Fibroblast of lung (primary cell): ENCODE results near the gene OR7D2. TPM values are rescaled to one million over a fixed set of nuclear protein-coding genes. Genes with fewer than 3 reads are reported as not detected.

ENCODE experiments used
- DNase-seq, 2 donors: peaks; one replicate each; pipeline versions ENCODE4 v3.0.0 to v3.0.0-alpha.2; 2010; ENCODE audit warnings: low read depth in 2 of 2
- H2AFZ ChIP-seq: 2 replicates; pipeline ENCODE4 v1.5.1; 2012; ENCODE audit warnings: low read length, control low read depth, inconsistent platforms
- H3K27ac ChIP-seq: 2 replicates; pipeline ENCODE4 v1.5.1; 2011; ENCODE audit warnings: low read length, control low read depth; ENCODE audit not compliant: insufficient read depth
- H3K27me3 ChIP-seq: 2 replicates; pipeline ENCODE4 v1.5.1; 2011; ENCODE audit warnings: mild to moderate bottlenecking, low read length; ENCODE audit not compliant: control insufficient read depth, insufficient read depth
- H3K36me3 ChIP-seq: 2 replicates; pipeline ENCODE4 v1.5.1; 2011; ENCODE audit warnings: low read length; ENCODE audit not compliant: control insufficient read depth, insufficient read depth
- H3K4me1 ChIP-seq: 2 replicates; pipeline ENCODE4 v1.5.1; 2011; ENCODE audit warnings: low read length; ENCODE audit not compliant: control insufficient read depth, insufficient read depth; ENCODE audit errors: extremely low read depth
- H3K4me2 ChIP-seq: 2 replicates; pipeline ENCODE4 v1.5.1; 2011; ENCODE audit warnings: low read length, control low read depth; ENCODE audit not compliant: insufficient read depth; ENCODE audit errors: extremely low read depth
- H3K4me3 ChIP-seq, 4 experiments: fragments of 200-600 bp in 1 of 4; sonication (generic) in 1 of 4; replicated peaks in 1 of 4; 2 replicates each; pipeline ENCODE4 v1.5.1; 2011 to 2016; ENCODE audit warnings: low read length in 4 of 4, low read depth in 3 of 4, mild to moderate bottlenecking in 3 of 4, control low read depth in 2 of 4, inconsistent platforms in 1 of 4, mixed read lengths in 1 of 4; ENCODE audit not compliant: insufficient read depth in 1 of 4; ENCODE audit errors: control extremely low read depth in 1 of 4
- H3K79me2 ChIP-seq: 2 replicates; pipeline ENCODE4 v1.5.1; 2012; ENCODE audit warnings: mild to moderate bottlenecking, low read length, inconsistent platforms; ENCODE audit not compliant: control insufficient read depth, insufficient read depth
- H3K9ac ChIP-seq: 2 replicates; pipeline ENCODE4 v1.5.1; 2011; ENCODE audit warnings: mild to moderate bottlenecking, low read length, control low read depth; ENCODE audit not compliant: insufficient read depth
- H3K9me3 ChIP-seq: 2 replicates; pipeline ENCODE4 v1.5.1; 2012; ENCODE audit warnings: low read depth, low read length; ENCODE audit not compliant: control insufficient read depth, insufficient read depth
- H4K20me1 ChIP-seq: 2 replicates; pipeline ENCODE4 v1.5.1; 2011; ENCODE audit warnings: low read length; ENCODE audit not compliant: control insufficient read depth, insufficient read depth; ENCODE audit errors: extremely low read depth
- CTCF ChIP-seq, 2 donors: IDR thresholded peaks in 1 of 2; conservative IDR thresholded peaks in 1 of 2; 1 replicate in 1 of 2; 2 replicates in 1 of 2; pipeline ENCODE4 v1.5.1; 2011 to 2012; ENCODE audit warnings: low read length in 2 of 2, control low read depth in 1 of 2, inconsistent platforms in 1 of 2, low read depth in 1 of 2, mild to moderate bottlenecking in 1 of 2
- EZH2 ChIP-seq: IDR thresholded peaks from 2 replicates; pipeline ENCODE4 v1.5.1; 2012; ENCODE audit warnings: low read length, control low read depth, mild to moderate bottlenecking; ENCODE audit errors: missing control alignments
- polyA plus RNA-seq, 2 donors: library from polyadenylated mRNA; depleted of rRNA in 1 of 2; stranded (reverse) in 1 of 2; unstranded in 1 of 2; fragments of >200 nt; gene quantifications; 2 replicates each; pipeline ENCODE4 v1.2.1, GENCODE V29; 2011 to 2012; ENCODE audit warnings: missing spikeins in 1 of 2
- total RNA-seq: library from RNA; depleted of rRNA; stranded (reverse); fragments of >200 nt; gene quantifications from 2 replicates; pipeline ENCODE4 v1.2.1, GENCODE V29; 2014

The OR7D2 gene
- total and polyA plus RNA-seq, 2 donors (not counting 1 experiment from before 2014, with no cell fraction given), result 0.17 TPM; not detected in 1

DNA sequence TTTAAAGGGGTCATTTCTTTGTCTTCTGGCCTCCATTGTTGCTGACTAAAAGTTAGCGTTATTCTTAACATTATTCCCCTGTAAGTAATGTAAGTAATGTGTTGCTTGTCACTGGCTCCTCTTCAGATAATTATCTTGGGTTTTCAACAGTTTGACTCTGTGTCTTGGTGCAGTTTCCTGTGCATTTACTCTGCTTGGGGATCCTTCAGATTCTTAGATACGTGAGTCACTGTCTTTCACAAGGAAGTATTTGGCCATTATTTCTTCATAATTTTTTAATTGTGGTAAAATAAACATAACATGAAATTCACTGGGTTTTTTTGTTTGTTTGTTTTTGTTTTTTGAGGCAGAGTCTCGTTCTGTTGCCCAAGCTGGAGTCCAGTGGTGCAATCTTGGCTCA lies 13.5 kb upstream of the OR7D2 start:
- H2AFZ ChIP-seq, result no peak overlapping the region
- H3K4me1 ChIP-seq, result no peaks in the 10 kb centered on the region
- H4K20me1 ChIP-seq, result no peaks in the 10 kb centered on the region
- TF ChIP-seq EZH2 (no peak), CTCF (conservative IDR thresholded peaks at IDR 0.05 in 1 of 2, IDR thresholded peaks at IDR 0.05 in 1 of 2; ENCODE audit: low read depth in 1 of 2, low read length in 2 of 2) (no peak)
- no peaks in the 10 kb centered on the region for H3K27me3 ChIP-seq
- H3K36me3 ChIP-seq, result peaks cover 18% of the 10 kb centered on the region
- H3K79me2 ChIP-seq, result no peaks in the 10 kb centered on the region
- no peak overlapping the region for H3K27ac ChIP-seq
- H3K4me3 ChIP-seq, result no peak overlapping the region
- no peak overlapping the region for H3K9ac ChIP-seq
- peaks cover 11% of the 10 kb centered on the region for H3K9me3 ChIP-seq
- no peak overlapping the region for H3K4me2 ChIP-seq
- DNase-seq, result no peak

DNA sequence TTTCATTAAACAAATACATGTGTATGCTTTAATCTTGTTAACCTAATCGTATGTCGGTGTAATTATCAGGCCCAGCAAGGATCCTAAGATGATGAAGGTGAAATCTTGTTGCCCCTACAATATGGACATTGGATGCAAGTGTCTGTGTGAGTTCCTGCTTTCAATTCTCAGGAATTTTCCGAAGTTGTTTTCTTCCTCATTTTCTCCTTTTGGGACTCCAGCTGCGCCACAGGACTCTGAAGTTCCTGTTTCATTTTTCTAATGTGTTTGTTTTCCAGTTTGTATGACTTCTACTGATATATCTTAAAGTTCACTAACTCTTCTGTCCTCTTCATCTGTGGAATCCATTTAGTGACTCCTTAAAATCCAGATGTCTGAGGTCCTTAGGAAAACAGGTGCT lies 11.9 kb upstream of the OR7D2 start:
- Histone ChIP-seq H2AFZ (no peak overlapping the region), H3K4me2 (no peak overlapping the region), H3K27me3 (no peaks in the 10 kb centered on the region), H3K27ac (no peak overlapping the region), H4K20me1 (no peaks in the 10 kb centered on the region), H3K9me3 (peaks cover 1% of the 10 kb centered on the region), H3K4me1 (no peaks in the 10 kb centered on the region), H3K4me3 (no peak overlapping the region), H3K79me2 (no peaks in the 10 kb centered on the region), H3K36me3 (peaks cover 3% of the 10 kb centered on the region), H3K9ac (no peak overlapping the region)
- DNase-seq, result no peak
- TF ChIP-seq CTCF (conservative IDR thresholded peaks at IDR 0.05 in 1 of 2, IDR thresholded peaks at IDR 0.05 in 1 of 2; ENCODE audit: low read depth in 1 of 2, low read length in 2 of 2) (no peak), EZH2 (no peak)

DNA sequence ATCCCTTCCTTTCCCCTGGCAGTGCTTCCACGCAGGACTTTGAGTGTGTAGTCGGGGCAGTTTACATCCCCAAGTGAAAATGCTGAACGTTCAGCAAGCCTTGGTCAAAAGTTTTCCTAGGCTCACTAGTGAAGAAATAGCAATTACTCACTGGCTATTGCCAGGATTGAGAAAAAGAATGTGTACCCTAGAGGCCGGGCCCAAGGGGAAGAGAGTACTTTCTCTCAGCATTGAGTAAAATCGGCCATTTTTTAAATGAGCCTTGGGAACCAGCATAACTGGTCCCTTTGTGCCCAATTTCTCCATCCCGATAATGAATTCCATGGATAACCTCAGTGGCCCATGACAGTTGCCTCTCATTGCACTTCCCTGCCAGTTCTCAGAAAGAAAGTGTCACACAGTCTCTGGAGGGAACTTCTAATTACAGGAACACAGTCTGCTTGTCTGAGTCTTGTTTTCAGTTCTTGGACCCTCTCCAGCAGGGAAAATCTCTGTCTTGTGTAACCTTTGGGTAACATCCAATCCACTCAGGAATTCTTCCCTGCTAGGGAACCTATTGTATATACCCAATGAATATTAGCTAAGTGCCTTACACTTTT lies 7.3 kb upstream of the OR7D2 start:
- H2AFZ ChIP-seq, result no peak overlapping the region
- no peaks in the 10 kb centered on the region for H3K9me3 ChIP-seq
- H4K20me1 ChIP-seq, result no peaks in the 10 kb centered on the region
- no peaks in the 10 kb centered on the region for H3K36me3 ChIP-seq
- H3K27ac ChIP-seq, result no peak overlapping the region
- H3K9ac ChIP-seq, result no peak overlapping the region
- no peak for DNase-seq
- TF ChIP-seq EZH2 (no peak), CTCF (conservative IDR thresholded peaks at IDR 0.05 in 1 of 2, IDR thresholded peaks at IDR 0.05 in 1 of 2; ENCODE audit: low read depth in 1 of 2, low read length in 2 of 2) (no peak)
- H3K79me2 ChIP-seq, result no peaks in the 10 kb centered on the region
- H3K4me3 ChIP-seq, result no peak overlapping the region
- no peak overlapping the region for H3K4me2 ChIP-seq
- no peaks in the 10 kb centered on the region for H3K27me3 ChIP-seq
- H3K4me1 ChIP-seq, result no peaks in the 10 kb centered on the region
